ENCODE measurements around the gene DNM3.
A peak's percentile ranks its signal among the peaks of the same experiment; 100 is the strongest.

Gene DNM3

DNA sequence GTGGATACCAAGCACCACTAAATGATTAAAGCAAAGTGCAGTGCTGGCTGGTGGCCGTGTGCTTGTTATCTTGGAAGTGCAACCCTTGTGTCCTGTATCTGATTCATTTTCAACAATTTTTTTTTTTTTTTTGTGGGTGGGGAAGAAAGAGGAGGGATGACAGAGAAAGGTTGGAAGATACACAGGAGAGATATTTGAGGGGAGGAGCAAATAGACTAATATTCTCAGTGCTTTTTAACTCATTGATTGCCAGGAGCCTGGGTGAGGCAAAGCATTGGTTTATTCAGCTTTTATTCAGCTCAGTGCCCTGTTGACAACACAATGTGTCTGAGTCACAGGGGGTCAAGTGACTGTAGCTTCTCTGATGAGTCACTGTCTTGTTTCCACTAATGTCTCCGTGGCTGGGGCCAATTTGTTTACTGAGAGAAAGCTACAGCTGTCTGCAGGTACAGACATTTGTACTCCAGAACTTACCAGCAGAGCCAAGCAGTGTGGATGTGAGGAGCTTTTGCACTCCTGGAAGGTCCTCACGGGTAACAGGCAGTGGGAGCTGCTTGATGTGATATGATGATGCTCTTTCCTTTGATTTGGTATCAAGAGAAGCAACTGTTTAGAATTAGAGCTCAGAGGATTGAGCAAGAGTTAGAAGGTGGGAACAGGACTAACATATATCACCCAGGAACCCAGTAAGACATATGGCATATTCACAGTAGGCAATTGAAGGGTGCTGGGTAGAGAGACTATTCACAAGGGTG, 23.6 kb upstream of the DNM3 start:
- DNase-seq (ENCODE audit: low spot score), result peak; percentile 83

DNA sequence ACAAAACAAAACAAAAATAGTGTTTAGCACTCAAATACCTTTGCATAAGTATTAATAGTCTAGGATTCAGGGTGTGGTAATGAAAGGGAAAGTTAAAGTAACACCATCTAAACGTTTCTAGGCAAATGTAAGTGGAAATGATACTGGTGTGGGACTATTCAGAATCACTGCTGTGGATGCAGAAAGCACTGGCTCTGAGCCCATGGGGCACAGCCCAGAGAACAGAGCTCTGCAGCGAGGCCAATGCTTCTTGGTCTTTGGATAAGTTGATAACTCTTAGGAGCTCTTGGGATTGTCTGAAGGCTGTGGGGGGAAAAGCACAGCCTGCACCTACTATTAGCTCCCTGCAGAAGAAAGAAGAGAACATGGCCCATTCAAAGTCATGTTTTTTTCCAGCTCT, 21.4 kb upstream of the DNM3 start:
- DNase-seq (ENCODE audit: low spot score), result peak; percentile 71

DNA sequence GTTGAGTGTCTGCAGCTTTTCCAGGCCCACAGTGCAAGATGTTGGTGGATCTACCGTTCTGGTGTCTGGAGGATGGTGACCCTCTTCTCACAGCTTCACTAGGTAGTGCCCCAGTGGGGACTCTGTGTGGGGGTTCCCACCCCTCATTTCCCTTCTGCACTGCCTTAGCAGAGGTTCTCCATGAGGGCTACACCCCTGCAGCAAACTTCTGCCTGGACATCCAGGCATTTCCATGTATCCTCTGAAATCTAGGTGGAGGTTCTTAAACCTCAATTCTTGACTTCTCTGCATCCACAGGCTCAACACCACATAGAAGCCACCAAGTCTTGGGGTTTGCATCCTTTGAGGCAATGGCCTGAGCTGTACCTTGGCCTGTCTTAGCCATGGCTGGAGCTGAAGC, 14.3 kb upstream of the DNM3 start:
- DNase-seq (ENCODE audit: low spot score), result no peak

DNA sequence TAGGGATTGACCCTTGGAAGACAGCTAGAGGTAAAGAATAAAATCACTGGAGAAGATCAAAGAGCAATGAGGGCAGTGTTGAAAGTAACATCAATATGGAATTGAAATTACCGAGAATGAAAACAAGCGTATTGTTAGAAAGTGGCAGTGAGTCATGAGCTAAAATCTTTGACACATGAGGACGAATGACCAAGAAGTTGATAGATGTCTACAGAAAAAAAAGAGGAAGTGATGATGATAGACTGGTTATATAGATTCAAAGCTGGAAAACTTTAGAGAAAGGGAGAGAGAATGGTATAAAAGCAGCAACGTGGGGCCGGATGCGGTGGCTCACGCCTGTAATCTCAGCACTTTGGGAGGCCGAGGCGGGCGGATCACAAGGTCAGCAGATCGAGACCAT, 12.5 kb upstream of the DNM3 start:
- no peak for DNase-seq (ENCODE audit: low spot score)

DNA sequence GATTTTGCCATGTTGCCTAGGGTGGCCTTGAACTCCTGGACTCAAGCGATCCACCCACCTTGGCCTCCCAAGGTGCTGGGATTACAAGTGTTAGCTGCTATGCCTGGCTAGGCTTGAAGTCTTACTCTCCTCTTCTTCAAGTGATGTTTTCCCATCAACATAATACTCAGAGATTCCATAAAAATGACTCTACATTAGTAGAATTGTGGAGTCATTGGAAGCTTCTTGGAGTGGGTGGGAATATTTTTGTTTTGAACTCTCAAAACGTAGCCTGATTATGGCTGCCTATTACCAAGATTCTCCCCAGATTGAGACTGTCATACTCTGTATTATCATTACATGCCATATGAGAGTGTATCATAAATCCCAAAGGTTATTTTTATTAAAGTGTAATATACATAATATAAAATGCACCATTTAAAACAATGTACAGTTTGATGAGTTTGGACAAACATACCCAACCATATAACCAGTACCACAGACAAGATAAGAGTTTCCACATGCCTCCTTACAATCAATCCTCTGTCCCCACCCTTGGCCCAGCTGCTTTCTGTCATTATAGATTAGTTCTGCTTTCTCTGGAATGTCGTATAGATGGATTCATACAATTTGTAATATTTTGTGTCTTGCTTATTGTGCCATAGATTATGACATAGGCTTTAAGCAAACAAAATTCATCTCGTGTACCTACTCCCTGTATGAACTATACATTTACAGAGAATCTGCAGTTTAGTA, 8.0 kb upstream of the DNM3 start:
- no peak for DNase-seq (ENCODE audit: low spot score)

DNA sequence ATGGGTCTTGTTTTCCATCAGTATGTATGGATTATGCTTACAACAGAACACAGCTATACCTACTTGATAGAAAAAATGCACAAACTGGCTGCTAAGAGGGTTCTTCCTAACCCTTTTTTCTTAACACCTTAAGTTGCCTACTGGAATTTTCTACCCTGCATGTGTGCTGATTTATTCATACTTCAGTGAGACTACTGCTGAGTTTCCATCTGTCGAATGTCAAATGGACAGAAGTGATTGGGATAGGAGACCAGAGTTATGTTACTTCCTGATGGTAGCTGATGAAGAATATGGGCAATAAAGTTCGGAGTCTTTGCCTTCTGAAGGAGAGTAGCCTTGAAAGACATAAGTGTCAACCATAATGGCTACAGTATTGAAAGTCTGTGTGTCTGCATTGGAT, 6.5 kb upstream of the DNM3 start:
- DNase-seq (ENCODE audit: low spot score), result no peak

DNA sequence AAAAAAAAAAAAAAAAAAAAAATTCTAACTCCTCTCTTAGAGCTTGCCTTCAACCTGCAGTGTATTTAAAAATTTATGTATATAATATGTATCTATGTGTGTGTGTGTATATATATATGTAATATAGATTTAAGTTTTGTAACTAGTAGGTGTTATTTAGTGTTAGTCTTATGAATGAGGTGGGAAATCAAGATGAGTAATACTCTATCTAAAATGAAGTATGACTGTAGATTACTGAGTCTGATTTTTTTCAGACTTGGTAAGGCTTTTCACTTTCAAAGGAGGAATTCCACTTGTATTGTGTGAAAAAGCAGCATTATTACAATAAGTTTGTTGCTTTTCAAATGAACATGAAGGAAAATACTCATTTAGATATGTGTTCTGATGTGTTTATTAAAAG, 5.4 kb upstream of the DNM3 start:
- no peak for DNase-seq (ENCODE audit: low spot score)

DNA sequence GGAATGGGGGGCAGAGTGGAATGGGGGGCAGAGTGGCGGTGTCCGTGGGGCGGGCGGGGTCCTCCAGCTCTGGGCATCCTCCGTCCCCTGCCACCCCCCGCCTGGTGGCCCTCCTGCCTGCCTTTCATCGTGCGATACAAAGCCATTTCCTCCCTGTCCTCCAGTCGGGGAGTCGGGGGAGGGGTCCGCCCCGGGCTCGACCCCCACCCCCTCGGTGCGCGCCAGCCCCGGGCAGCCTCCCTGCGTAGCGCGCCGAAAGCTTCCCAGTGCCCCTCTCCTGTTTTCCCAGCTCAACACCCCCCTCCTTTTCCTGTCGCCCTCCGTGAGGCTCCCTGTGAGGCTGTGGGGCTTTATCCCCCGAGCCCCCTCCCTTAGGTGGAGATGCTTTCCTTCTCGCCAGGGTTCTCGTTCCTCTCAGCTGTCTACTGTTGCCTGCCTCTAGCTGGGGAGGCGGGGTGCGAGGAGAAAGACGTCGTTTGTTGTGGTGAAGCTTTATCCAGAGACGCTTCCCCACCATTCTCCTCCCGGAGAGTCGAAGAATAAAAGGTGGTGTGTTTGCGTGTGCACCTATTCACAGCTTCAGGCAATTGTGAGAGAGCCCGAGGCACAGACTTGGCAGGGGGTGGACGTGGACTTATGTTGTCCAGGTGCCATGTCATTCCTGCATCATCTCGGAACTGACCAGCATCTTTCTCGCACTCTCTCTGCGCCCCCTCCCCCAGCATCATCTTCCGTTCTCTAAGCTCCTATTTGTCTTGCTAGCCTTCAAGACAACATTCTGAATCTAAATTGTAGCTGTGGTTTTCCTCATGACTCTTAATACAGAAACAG, 848 bp downstream of the DNM3 start:
- peak; percentile 81 for DNase-seq (ENCODE audit: low spot score)

DNA sequence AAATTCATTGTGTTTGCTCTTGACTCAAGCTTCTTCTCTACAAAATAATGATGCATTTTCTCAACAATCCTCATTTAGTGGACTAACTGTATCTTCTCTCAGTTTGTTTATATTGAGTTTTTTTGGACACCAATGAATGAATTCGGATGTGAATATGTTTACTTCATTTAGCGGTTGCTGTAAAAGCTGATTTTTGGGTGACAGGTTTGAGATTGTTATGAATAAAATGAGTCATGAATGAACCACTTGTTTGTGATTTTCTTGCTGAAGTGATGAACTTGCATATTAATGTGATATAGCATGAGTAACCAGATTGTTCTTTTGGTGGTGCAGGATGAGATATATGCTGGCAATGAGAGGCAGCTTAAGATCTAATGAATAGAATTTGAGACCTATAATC, 3.1 kb downstream of the DNM3 start:
- peak; percentile 71 for DNase-seq (ENCODE audit: low spot score)

DNA sequence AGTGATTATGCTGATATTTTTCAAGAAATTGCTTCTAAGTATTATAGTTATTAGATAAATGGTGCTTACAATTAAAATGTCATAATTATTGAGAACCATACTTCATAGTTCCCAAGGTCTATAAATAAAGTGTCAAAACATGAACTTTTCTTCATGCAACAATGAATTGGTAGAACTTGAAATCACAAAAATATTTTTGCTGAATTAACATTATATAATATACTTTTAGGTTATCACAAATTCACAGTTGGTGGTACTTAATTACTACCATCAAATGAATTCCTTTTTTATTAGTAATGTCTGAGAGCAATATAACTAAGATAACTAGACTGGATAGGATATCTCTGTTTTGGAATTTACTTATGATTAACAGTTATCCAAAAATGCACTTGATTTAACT, 4.7 kb downstream of the DNM3 start:
- DNase-seq (ENCODE audit: low spot score), result no peak

DNA sequence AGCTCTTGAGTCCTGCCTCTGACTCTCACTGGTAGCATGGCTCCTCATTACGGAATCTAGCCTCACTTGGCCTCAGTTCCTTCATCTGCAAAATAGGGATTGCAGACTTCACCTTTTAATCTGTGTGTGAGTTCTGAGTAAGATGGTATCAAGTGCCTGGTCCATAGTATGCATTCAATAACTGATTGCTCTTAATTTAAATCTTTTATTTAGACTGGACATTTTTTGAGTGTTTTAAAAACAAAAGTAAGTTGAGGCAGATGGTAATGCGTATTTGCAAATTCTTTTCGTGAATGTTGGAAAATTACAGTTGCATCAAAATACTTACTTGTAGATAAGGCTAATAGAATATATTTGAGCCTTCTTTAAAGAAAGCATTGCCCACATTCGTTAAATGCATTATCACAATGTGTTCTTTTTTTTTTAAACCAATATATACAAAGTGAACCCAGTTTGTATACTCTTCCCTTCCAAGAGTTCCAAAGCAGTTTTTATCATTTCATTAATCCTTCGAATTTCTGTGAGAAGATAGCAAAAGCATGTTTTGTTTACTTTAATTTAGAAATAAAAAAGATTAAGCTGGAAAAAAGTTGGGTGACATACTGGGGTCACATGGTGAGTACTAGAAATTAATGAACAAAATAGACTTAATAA, 8.1 kb downstream of the DNM3 start:
- no peak for DNase-seq (ENCODE audit: low spot score)

DNA sequence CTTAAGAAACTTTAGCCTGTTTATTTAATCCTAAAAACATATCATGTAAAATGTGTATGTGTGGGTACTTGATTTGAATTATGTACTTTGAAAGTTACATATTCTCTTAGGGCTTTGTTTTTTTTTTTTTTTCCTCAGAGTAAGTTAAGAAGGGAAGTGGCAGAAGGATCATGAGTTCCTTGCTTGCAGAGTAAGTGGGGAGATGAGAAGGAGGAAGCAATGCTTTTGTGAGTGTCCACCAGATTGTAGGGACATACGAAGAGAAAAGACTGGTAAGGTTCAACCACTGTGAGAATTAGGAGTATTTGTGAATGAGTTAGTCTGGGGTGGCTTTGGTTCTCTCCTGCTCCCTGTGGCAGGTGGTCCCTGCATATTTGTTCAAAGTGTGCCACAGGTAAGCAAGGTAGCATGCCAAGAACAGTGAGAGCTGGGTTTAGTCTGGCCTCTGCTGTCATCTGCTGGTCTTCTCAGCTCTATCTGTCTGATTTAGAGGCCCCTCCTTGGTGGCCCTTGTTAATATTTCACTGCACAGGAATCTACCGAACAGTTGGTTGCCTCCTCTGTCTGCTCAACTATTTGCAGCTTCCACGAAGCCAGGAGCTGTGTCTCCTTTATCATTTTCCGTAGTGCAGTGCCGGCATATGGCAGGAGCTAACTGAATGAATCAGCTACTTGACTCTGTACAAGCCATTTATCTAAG, 9.5 kb downstream of the DNM3 start:
- no peak for DNase-seq (ENCODE audit: low spot score)

DNA sequence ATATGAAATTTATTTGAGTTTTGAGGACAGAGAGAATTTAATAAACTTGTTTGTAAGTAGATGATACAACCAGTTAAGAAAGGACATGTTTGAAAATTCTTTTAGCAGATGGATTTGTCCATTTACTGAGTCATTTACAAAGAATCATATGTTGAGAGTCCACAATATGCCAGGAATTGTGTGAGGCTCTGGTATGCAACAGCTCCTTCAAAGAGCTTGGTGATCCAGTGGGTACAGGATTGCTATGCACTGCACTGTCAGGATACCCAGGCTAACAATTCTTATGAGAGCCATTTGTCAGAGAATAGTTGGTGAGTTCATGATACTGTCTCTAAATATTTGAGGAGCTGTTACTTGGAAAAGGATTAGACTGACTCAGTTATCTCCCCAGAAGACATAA, 11.0 kb downstream of the DNM3 start:
- DNase-seq (ENCODE audit: low spot score), result no peak

DNA sequence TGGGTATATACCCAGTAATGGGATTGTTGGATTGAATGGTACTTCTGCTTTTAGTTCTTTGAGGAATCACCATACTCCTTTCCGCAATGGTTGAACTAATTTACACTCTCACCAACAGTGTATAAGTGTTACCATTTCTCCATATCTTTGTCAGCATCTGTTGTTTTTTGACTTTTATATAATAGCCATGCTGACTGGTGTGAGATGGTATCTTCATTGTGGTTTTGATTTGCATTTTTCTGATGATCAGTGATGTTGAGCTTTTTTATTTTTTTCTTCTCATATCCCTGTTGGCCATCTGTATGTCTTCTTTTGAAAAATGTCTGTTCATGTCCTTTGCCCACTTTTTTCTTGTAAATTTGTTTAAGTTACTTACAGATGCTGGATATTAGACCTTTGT, 14.1 kb downstream of the DNM3 start:
- no peak for DNase-seq (ENCODE audit: low spot score)

DNA sequence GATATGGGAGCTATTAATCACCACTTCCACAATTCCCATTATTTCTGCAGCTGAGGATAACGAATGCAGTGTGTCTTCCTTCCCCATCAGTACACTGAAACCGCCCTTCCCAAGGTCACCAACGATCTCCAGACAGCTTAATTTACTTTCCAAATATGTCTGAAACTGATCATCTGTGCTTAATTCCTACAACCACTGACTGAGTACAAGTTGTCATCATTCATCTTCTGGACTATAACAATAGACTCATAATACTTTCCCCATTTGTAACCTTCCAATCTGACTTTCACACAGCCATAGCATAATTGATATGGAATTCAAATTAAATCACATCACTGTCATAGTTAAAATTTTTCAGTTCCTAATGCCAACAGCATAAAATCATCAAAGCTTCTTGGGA, 17.4 kb downstream of the DNM3 start:
- no peak for DNase-seq (ENCODE audit: low spot score)

DNA sequence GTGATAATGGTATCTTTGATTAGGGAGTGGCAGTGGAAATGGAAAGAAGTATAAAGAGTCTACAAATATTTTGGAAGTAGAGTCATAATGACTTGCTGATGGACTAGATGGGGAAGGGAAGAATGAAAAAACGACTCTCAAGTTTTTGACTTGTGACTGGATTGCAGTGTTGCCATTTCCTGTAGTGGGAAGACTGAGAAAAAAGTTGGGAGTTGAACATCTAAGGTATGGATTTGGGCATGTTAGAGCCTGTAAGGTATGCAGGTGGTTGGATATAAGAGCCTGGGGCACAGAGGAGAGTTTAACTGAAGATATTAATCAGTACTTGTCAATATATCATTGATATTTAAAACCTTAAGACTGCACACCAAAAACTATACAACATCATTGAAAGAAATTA, 19.4 kb downstream of the DNM3 start:
- DNase-seq (ENCODE audit: low spot score), result no peak

DNA sequence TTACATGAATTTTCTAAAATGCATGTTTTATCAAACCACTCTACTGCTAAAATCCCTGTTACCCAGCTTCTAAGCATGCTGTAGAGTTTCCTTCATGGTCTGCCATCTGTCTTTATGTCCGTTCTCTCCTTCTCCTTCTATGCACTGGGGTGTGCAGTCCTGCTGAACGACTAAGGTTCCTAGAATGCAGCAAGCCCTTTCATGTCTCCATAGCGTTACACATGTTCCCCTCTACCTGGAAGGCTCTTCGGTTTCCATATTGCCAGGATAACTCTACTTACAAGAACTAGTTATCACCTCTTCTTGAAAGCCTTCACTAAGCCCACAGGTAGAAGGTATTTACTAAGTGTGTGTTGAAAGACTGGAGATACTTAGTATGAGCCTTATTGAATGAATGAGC, 22.2 kb downstream of the DNM3 start:
- no peak for DNase-seq (ENCODE audit: low spot score)

DNA sequence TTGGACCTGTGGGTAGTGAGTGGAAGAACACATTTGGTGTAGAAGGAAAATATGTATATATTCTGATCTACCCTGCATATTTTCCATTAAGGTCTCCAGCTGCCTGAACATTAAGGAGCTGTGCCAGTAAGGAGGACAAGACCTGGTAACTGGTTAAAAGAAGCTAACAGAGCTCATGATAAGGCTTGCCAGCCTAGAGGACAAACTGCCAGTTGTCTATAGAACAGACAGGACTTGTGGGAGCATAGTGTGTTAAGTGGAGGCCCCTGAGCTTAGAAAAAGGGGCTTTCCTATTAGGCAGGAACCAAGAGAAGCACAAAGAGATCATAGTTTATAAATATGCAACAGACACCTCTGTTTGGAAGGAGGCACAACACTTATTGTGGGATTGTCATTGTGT, 23.0 kb downstream of the DNM3 start:
- peak; percentile 52 for DNase-seq (ENCODE audit: low spot score)

DNA sequence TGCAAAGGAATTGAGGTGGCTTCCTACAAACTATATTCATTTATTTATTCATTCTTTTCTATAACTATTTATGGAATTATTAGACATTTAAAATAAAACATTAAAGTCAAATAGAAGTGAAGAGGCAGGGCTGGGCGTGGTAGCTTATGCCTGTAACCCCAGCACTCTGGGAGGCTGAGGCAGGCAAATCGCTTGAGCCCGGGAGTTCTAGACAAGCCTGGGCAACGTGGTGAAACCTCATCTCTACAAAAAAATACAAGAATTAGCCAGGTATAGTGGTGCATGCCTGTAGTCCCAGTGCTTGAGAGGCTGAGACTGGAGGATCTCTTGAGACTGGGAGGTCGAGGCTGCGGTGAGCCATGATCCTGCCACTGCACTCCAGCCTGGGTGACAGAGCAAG, 23.8 kb downstream of the DNM3 start:
- no peak for DNase-seq (ENCODE audit: low spot score)

DNA sequence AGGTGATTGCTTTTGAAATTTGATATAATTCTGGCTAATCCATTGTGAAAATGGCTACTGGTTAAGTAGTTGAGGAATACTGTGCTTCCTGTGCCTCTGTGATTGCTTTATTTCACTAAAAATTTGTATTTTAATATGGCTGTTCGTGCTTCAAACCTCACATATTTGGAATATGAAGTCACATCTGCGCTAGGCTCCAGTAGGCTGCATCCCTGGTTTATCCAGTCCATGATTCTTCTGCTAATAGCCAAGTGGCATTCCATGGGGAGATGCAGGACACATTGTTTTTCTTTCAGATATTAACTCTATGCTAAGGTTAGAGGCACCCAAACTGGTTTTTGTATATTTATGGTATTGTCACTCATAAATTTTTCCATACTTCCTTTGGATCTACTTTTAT, 25.9 kb downstream of the DNM3 start:
- no peak for DNase-seq (ENCODE audit: low spot score)

DNA sequence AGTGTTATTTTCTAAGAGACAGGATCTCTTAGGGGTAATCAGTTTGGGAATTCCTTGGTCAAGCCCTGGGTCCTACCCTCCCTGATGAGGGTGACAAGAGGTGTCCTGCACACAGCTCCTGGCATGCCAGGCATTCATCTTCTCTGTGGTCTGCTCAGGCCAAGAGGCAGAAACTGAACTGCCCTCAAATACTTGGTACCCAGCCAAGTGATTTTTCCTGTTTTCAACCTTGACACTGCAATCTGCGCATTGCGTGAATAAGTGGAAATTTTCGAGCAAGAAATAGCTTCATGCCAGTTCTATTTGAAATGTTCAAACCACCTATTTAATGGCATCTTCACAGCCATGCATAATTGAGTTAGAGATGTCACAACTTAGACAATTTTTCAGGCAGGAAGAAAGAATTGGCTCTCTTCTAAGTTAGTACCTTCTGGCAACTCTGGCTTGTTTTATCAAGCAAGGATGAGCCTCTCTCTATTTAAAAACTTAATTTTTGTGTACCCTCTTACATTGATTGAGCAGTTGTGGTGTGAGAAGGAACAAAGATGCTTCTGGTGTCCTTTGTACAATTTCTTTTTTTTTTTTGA, 27.0 kb downstream of the DNM3 start:
- DNase-seq (ENCODE audit: low spot score), result no peak
